Loucy (cell line): ENCODE data around the gene MACF1.

Source experiments
- H2AFZ ChIP-seq: fragments of 200-600 bp; sonication (generic); 2 replicates; pipeline ENCODE4 v1.6.0; 2016; ENCODE audit warnings: antibody characterized with exemption, mild to moderate bottlenecking, low read length, moderate library complexity
- H3F3A ChIP-seq: fragments of 200-600 bp; 2 replicates; pipeline ENCODE4 v1.6.0; 2016; ENCODE audit warnings: antibody characterized with exemption, low read depth, mild to moderate bottlenecking
- H3K27me3 ChIP-seq: fragments of 200-600 bp; sonication (generic); 2 replicates; pipeline ENCODE4 v1.6.1; 2014; ENCODE audit warnings: low read length, mild to moderate bottlenecking; ENCODE audit not compliant: insufficient read depth, poor library complexity, severe bottlenecking
- H3K36me3 ChIP-seq: fragments of 200-600 bp; sonication (generic); 2 replicates; pipeline ENCODE4 v1.6.1; 2016; ENCODE audit warnings: low read length; ENCODE audit not compliant: insufficient read depth
- H3K4me1 ChIP-seq: fragments of 200-600 bp; sonication (generic); 2 replicates; pipeline ENCODE4 v1.5.1; 2014; ENCODE audit warnings: low read length, mild to moderate bottlenecking; ENCODE audit not compliant: insufficient read depth, poor library complexity, severe bottlenecking
- H3K4me2 ChIP-seq: fragments of 200-600 bp; sonication (generic); 2 replicates; pipeline ENCODE4 v1.6.0; 2014; ENCODE audit warnings: antibody characterized with exemption, low read length, low read depth, mild to moderate bottlenecking; ENCODE audit not compliant: poor library complexity, severe bottlenecking
- H3K4me3 ChIP-seq: fragments of 200-600 bp; sonication (generic); 2 replicates; pipeline ENCODE4 v1.5.1; 2014; ENCODE audit warnings: low read length, mild to moderate bottlenecking, mixed read lengths; ENCODE audit not compliant: poor library complexity, severe bottlenecking
- H3K79me2 ChIP-seq: fragments of 200-600 bp; sonication (generic); 2 replicates; pipeline ENCODE4 v1.6.1; 2014; ENCODE audit warnings: low read length; ENCODE audit not compliant: insufficient read depth
- H3K9ac ChIP-seq: fragments of 200-600 bp; sonication (generic); 2 replicates; pipeline ENCODE4 v1.6.0; 2014; ENCODE audit warnings: mild to moderate bottlenecking, low read depth, low read length, moderate library complexity; ENCODE audit not compliant: poor library complexity, severe bottlenecking
- H3K9me2 ChIP-seq: fragments of 200-600 bp; sonication (generic); replicated peaks from 2 replicates; pipeline ENCODE4 v1.6.1; 2016; ENCODE audit warnings: low read depth, low read length, mixed read lengths
- H3K9me3 ChIP-seq: fragments of 200-600 bp; sonication (generic); 2 replicates; pipeline ENCODE4 v1.6.1; 2014; ENCODE audit warnings: mild to moderate bottlenecking, antibody characterized with exemption, low read length, low read depth; ENCODE audit not compliant: insufficient read depth
- H4K20me1 ChIP-seq: fragments of 200-600 bp; sonication (generic); 2 replicates; pipeline ENCODE4 v1.6.0; 2014; ENCODE audit warnings: antibody characterized with exemption, low read length, mild to moderate bottlenecking; ENCODE audit not compliant: insufficient read depth, poor library complexity, severe bottlenecking
- CTCF ChIP-seq: fragments of 200-600 bp; sonication (generic); conservative IDR thresholded peaks from 2 replicates; pipeline ENCODE4 v1.5.1; 2014; ENCODE audit warnings: mild to moderate bottlenecking, antibody characterized with exemption, low read length
- EZH2phosphoT487 ChIP-seq: fragments of 200-600 bp; IDR thresholded peaks from 2 replicates; pipeline ENCODE4 v1.6.1; 2018; ENCODE audit warnings: antibody characterized with exemption, mild to moderate bottlenecking, moderate library complexity, borderline replicate concordance

The MACF1 gene

GRCh38 chr1:39394059-39394458, 189.6 kb downstream of the MACF1 start:
- H3K36me3 ChIP-seq: peaks cover 51% of the 10 kb centered on the region
- H3K27me3 ChIP-seq: no peaks in the 10 kb centered on the region
- H3K4me2 ChIP-seq: no peak overlapping the region

DNA sequence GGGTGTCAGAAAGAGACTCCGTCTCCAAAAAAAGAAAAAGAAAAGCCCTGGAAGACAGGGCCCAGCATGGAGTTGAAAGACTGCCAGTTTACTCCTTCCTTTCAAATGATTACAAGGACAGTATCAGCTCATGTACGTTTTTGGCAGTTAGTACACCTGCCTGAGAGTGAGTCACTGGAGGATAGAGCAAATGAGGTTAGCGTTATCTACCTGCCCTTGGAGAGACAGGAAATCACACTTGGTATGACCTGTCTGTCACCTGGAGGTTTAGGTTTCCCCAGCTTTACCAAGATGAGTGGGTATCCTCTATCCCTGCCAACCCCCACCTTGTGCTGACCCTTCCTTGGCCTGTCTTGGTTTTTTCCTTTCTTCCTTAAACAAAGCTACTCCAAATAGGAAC, 190.1 kb downstream of the MACF1 start:
- H3K27me3 ChIP-seq: no peaks in the 10 kb centered on the region
- no peaks in the 10 kb centered on the region for H3K9me2 ChIP-seq
- TF ChIP-seq EZH2phosphoT487 (no peak), CTCF (no peak)
- no peaks in the 10 kb centered on the region for H3K9me3 ChIP-seq
- no peak overlapping the region for H3K4me2 ChIP-seq
- H3F3A ChIP-seq: peaks cover 4% of the 10 kb centered on the region; the same call in 1 of the 2 replicates
- H4K20me1 ChIP-seq: peaks cover 26% of the 10 kb centered on the region
- H3K36me3 ChIP-seq: peaks cover 46% of the 10 kb centered on the region
- no peak overlapping the region for H3K4me3 ChIP-seq
- peaks cover 85% of the 10 kb centered on the region for H3K79me2 ChIP-seq
- peaks cover 22% of the 10 kb centered on the region for H3K4me1 ChIP-seq
- H3K9ac ChIP-seq: no peak overlapping the region
- no peak overlapping the region for H2AFZ ChIP-seq

More at GRCh38 chr1:39394059-39394458, 189.6 kb downstream of the MACF1 start:
- TF ChIP-seq CTCF (no peak), EZH2phosphoT487 (no peak)
- peaks cover 20% of the 10 kb centered on the region for H3K4me1 ChIP-seq
- H3K9me2 ChIP-seq: no peaks in the 10 kb centered on the region
- no peak overlapping the region for H3K4me3 ChIP-seq
- no peak overlapping the region for H2AFZ ChIP-seq
- peaks cover 4% of the 10 kb centered on the region; the same call in 1 of the 2 replicates for H3F3A ChIP-seq
- H3K9ac ChIP-seq: no peak overlapping the region
- peaks cover 23% of the 10 kb centered on the region for H4K20me1 ChIP-seq
- H3K79me2 ChIP-seq: peaks cover 81% of the 10 kb centered on the region
- no peaks in the 10 kb centered on the region for H3K9me3 ChIP-seq

GRCh38 chr1:39395357-39395831, 190.9 kb downstream of the MACF1 start:
- Histone ChIP-seq H3K27me3 (no peaks in the 10 kb centered on the region), H3K9me3 (no peaks in the 10 kb centered on the region), H3K9ac (no peak overlapping the region), H2AFZ (no peak overlapping the region), H3K4me1 (peaks cover 22% of the 10 kb centered on the region), H4K20me1 (peaks cover 30% of the 10 kb centered on the region), H3F3A (peaks cover 4% of the 10 kb centered on the region; the same call in 1 of the 2 replicates), H3K36me3 (peaks cover 39% of the 10 kb centered on the region), H3K4me3 (no peak overlapping the region), H3K79me2 (peaks cover 84% of the 10 kb centered on the region), H3K4me2 (no peak overlapping the region), H3K9me2 (no peaks in the 10 kb centered on the region)
- TF ChIP-seq CTCF (no peak), EZH2phosphoT487 (no peak)
